Nephron (organoid): ENCODE measurements around the gene LIPN.

Experiments used
- H3K27ac Mint-ChIP-seq, 3 experiments: 2 replicates each; pipeline ENCODE4 v1.8.0; 2020; ENCODE audit warnings: mixed read lengths in 3 of 3, mild to moderate bottlenecking in 2 of 3, moderate library complexity in 1 of 3
- H3K27me3 Mint-ChIP-seq: 2 replicates; pipeline ENCODE4 v1.8.0; 2021; ENCODE audit warnings: low read depth, mild to moderate bottlenecking, moderate library complexity, mixed read lengths
- H3K36me3 Mint-ChIP-seq: 2 replicates; pipeline ENCODE4 v1.8.0; 2020; ENCODE audit warnings: low read depth, mixed read lengths
- H3K4me1 Mint-ChIP-seq: 2 replicates; pipeline ENCODE4 v1.8.0; 2020; ENCODE audit warnings: mixed read lengths
- H3K4me3 Mint-ChIP-seq, 3 experiments: 2 replicates each; pipeline ENCODE4 v1.8.0; 2020; ENCODE audit warnings: mild to moderate bottlenecking in 3 of 3, mixed read lengths in 3 of 3, moderate library complexity in 2 of 3
- H3K9me3 Mint-ChIP-seq: 2 replicates; pipeline ENCODE4 v1.8.0; 2020; ENCODE audit warnings: mixed read lengths
- CTCF ChIP-seq, 3 experiments: fragments of 200-600 bp; sonication (generic); IDR thresholded peaks; one replicate each; pipeline ENCODE4 v1.5.0; 2021; ENCODE audit warnings: antibody characterized with exemption in 3 of 3; ENCODE audit not compliant: unreplicated experiment in 3 of 3

LIPN gene

GRCh38 chr10:88745633-88746032 is 14.2 kb upstream of the LIPN start:
- Mint-ChIP-seq H3K4me1 (no peaks in the 10 kb centered on the region), H3K27me3 (no peaks in the 10 kb centered on the region), H3K9me3 (peaks cover 23% of the 10 kb centered on the region), H3K36me3 (no peaks in the 10 kb centered on the region), H3K27ac (no peak overlapping the region), H3K4me3 (no peak overlapping the region)
- TF ChIP-seq CTCF (IDR thresholded peaks at IDR 0.05; ENCODE audit: unreplicated experiment in 3 of 3): no peak

DNA sequence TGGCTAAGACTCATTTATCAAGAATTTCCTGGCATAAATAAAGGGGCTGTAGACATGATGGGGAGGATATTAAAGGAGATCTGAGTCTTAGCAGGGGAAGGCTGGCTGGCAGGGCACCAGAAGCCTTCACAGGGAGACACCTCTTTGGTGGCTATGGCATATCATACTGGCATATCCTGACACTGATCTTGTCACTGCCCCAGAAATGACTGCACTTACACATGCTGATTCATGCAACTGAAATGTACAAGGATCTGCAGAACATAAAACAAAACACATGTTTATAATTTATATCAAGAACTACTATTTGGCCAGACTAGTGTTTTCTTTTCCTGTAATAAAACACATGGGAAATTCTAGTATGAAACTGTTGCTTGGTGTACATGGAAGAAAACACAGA is 5.5 kb upstream of the LIPN start:
- peaks cover 7% of the 10 kb centered on the region for H3K9me3 Mint-ChIP-seq
- no peak overlapping the region for H3K27ac Mint-ChIP-seq
- no peaks in the 10 kb centered on the region for H3K4me1 Mint-ChIP-seq
- no peaks in the 10 kb centered on the region for H3K27me3 Mint-ChIP-seq
- H3K36me3 Mint-ChIP-seq: no peaks in the 10 kb centered on the region
- TF ChIP-seq CTCF (IDR thresholded peaks at IDR 0.05; ENCODE audit: unreplicated experiment in 3 of 3): no peak
- no peak overlapping the region for H3K4me3 Mint-ChIP-seq

- Mint-ChIP-seq H3K27me3 (no peaks in the 10 kb centered on the region), H3K4me3 (no peak overlapping the region), H3K36me3 (no peaks in the 10 kb centered on the region), H3K4me1 (no peaks in the 10 kb centered on the region), H3K9me3 (no peaks in the 10 kb centered on the region), H3K27ac (no peak overlapping the region)
- TF ChIP-seq CTCF (IDR thresholded peaks at IDR 0.05; ENCODE audit: unreplicated experiment in 3 of 3): no peak
Observed at GRCh38 chr10:88755753-88756152, 4.1 kb upstream of the LIPN start.

- Mint-ChIP-seq H3K4me1 (no peaks in the 10 kb centered on the region), H3K27ac (no peak overlapping the region), H3K4me3 (no peak overlapping the region), H3K36me3 (no peaks in the 10 kb centered on the region), H3K9me3 (no peaks in the 10 kb centered on the region), H3K27me3 (no peaks in the 10 kb centered on the region)
- no peak for TF ChIP-seq CTCF (IDR thresholded peaks at IDR 0.05; ENCODE audit: unreplicated experiment in 3 of 3)
Observed at GRCh38 chr10:88756660-88757059, 3.2 kb upstream of the LIPN start.

GRCh38 chr10:88762906-88763305 is 3.1 kb downstream of the LIPN start:
- no peak overlapping the region for H3K4me3 Mint-ChIP-seq
- H3K4me1 Mint-ChIP-seq: peaks cover 5% of the 10 kb centered on the region
- H3K27ac Mint-ChIP-seq: no peak overlapping the region
- no peaks in the 10 kb centered on the region for H3K36me3 Mint-ChIP-seq
- no peak for TF ChIP-seq CTCF (IDR thresholded peaks at IDR 0.05; ENCODE audit: unreplicated experiment in 3 of 3)
- no peaks in the 10 kb centered on the region for H3K9me3 Mint-ChIP-seq
- H3K27me3 Mint-ChIP-seq: no peaks in the 10 kb centered on the region

DNA sequence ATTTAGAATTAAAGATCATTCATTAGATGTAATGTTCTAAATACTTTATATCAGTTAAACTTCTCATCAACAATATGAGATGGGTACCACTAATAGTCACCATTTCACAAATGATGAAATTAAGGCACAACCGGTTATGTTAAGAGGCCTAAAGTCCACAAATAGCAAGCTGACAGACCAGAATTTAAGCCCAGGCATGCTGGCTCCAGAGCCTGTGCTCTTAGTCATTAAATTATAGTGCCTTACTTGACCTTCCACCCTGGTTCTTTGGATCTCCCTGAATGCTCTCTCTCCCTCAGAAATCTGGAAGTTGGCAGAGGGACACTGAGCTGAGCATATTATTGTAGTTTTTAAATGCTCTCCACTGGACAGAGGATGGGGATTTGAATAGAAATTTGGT is 3.6 kb downstream of the LIPN start:
- H3K4me1 Mint-ChIP-seq: peaks cover 5% of the 10 kb centered on the region
- no peak overlapping the region for H3K4me3 Mint-ChIP-seq
- no peaks in the 10 kb centered on the region for H3K27me3 Mint-ChIP-seq
- peak overlapping the region; percentile 11 to 48 (median 26) for H3K27ac Mint-ChIP-seq
- H3K9me3 Mint-ChIP-seq: no peaks in the 10 kb centered on the region
- no peak for TF ChIP-seq CTCF (IDR thresholded peaks at IDR 0.05; ENCODE audit: unreplicated experiment in 3 of 3)
- no peaks in the 10 kb centered on the region for H3K36me3 Mint-ChIP-seq
